ENCODE measurements around the gene SLC12A8. TPM values are rescaled to one million over a fixed set of nuclear protein-coding genes. Genes with fewer than 3 reads are reported as not detected.
A peak's percentile ranks its signal among the peaks of the same experiment; 100 is the strongest.

The SLC12A8 gene
- total and polyA plus RNA-seq, 10 of the 15 experiments (the other 5 are each of a cell fraction or from before 2014, with no cell fraction given) = 2.5 to 71.6 (median 50.1) TPM

- Histone ChIP-seq H3K36me3 (ENCODE audit: control insufficient read depth in 2 of 2, insufficient read depth in 2 of 2, low read length in 1 of 2) (no peaks in the 10 kb centered on the region), H2AFZ (ENCODE audit: control insufficient read depth, low read depth, low read length) (peak overlapping the region; percentile 94), H3K4me1 (ENCODE audit: control insufficient read depth, insufficient read depth, low read length) (peaks cover 44% of the 10 kb centered on the region), H3K4me3 (peak overlapping the region; percentile 38; the same call in 1 of the 2 replicates), H4K20me1 (ENCODE audit: control insufficient read depth, insufficient read depth) (no peaks in the 10 kb centered on the region), H3K9me3 (replicated peaks; ENCODE audit: control insufficient read depth, insufficient read depth, low read length) (no peaks in the 10 kb centered on the region; the same call in 2 of the 3 replicates), H3K27me3 (replicated peaks in 1 of 2; ENCODE audit: control insufficient read depth in 2 of 2, insufficient read depth in 2 of 2, low read length in 1 of 2) (no peaks in the 10 kb centered on the region), H3K79me2 (ENCODE audit: control insufficient read depth, insufficient read depth, low read length) (no peaks in the 10 kb centered on the region), H3K27ac (ENCODE audit: control insufficient read depth, insufficient read depth) (peak overlapping the region; percentile 75), H3K9ac (ENCODE audit: control insufficient read depth, insufficient read depth, low read length) (peak overlapping the region; percentile 57), H3K4me2 (ENCODE audit: control insufficient read depth, insufficient read depth) (peak overlapping the region; percentile 89)
- POLR2A ChIA-PET = interaction anchor here (0.5 to 2.2 kb wide), 5 partner anchors 9 to 172 kb away, joined by 3 to 7 read pairs (median 5); no protein-coding TSS in a partner anchor
- peak; percentile 78 for DNase-seq (ENCODE audit: low read depth, low spot score)
- peak; percentile 89 for ATAC-seq
- RAD21 ChIA-PET (ENCODE audit: unreplicated experiment) = interaction anchor here (0.9 to 1.8 kb wide), 4 partner anchors 8 to 393 kb away, joined by 3 to 11 read pairs (median 7); no protein-coding TSS in a partner anchor
- SMC1A ChIA-PET (ENCODE audit: uncharacterized antibody, unreplicated experiment) = interaction anchor here (0.7 to 2.3 kb wide), 7 partner anchors 10 to 265 kb away, joined by 3 to 10 read pairs (median 4); no protein-coding TSS in a partner anchor
- no TSS peak for BruUV-seq (replicated peaks)
- CTCF ChIA-PET = interaction anchor here (0.6 to 1.9 kb wide), 9 partner anchors 8 to 198 kb away, joined by 3 to 9 read pairs (median 3); no protein-coding TSS in a partner anchor
- 20% methylated on average over 12 of the region's 12 CpGs for WGBS (ENCODE audit: insufficient coverage, insufficient replicate concordance, low lambda C conversion rate, missing lambda C conversion rate)
- intact Hi-C loops (cut with micrococcal nuclease; ENCODE audit: unreplicated experiment) = loop anchor here (2.0 kb wide), 1 partner anchor 42 kb away; no protein-coding TSS in a partner anchor
- FAIRE-seq = peak; percentile 78
- in situ Hi-C loops (cut with MboI) = no loop called here
- TF ChIP-seq PRDM15 (CRISPR knock-in tag; IDR thresholded peaks at IDR 0.05) (no peak), SRF (IDR thresholded peaks at IDR 0.05; ENCODE audit: low read depth in 2 of 2, low read length in 2 of 2) (no peak), ZNF592 (IDR thresholded peaks at IDR 0.05) (no peak), RBBP5 (conservative IDR thresholded peaks at IDR 0.05) (no peak), ZBED1 (IDR thresholded peaks at IDR 0.05; ENCODE audit: borderline replicate concordance) (no peak), ZNF274 (IDR thresholded peaks at IDR 0.05; ENCODE audit: insufficient read depth, insufficient read length) (no peak), RELB (IDR thresholded peaks at IDR 0.05; ENCODE audit: low read depth) (0 out of 2 replicates have a peak, but pooled peaks have one; percentile 9), SUZ12 (IDR thresholded peaks at IDR 0.05; ENCODE audit: unreplicated experiment) (no peak), SMAD5 (IDR thresholded peaks at IDR 0.05; ENCODE audit: low read depth) (no peak), BACH1 (IDR thresholded peaks at IDR 0.05; ENCODE audit: borderline replicate concordance) (no peak), NBN (IDR thresholded peaks at IDR 0.05) (no peak), PAX8 (IDR thresholded peaks at IDR 0.05) (no peak), TAF1 (IDR thresholded peaks at IDR 0.05; ENCODE audit: borderline replicate concordance, low read depth, low read length) (0 out of 2 replicates have a peak, but pooled peaks have one; percentile 15), BCL11A (IDR thresholded peaks at IDR 0.05; ENCODE audit: low read depth, low read length) (no peak)
These were observed 20.1 kb downstream of the SLC12A8 start for GRCh38 chr3:125192190-125193035.
